HepG2 (cell line): Measurements from ENCODE around the gene BRAT1. TPM values are rescaled to one million over a fixed set of nuclear protein-coding genes. Genes with fewer than 3 reads are reported as not detected.

Source experiments
- ELF3 ChIP-seq: IDR thresholded peaks from 2 replicates; pipeline ENCODE4 v1.6.1; 2016; ENCODE audit warnings: missing genetic modification reagents, missing compliant biosample characterization
- ETV5 ChIP-seq: IDR thresholded peaks from 2 replicates; pipeline ENCODE4 v1.6.1; 2018; ENCODE audit warnings: missing biosample characterization, missing genetic modification reagents, inconsistent platforms, borderline replicate concordance
- FOXA3 ChIP-seq: IDR thresholded peaks from 2 replicates; pipeline ENCODE4 v1.6.1; 2016; ENCODE audit warnings: missing genetic modification reagents, missing compliant biosample characterization
- FOXO1 ChIP-seq: sonication (generic); formaldehyde crosslinking; IDR thresholded peaks from 2 replicates; pipeline ENCODE4 v1.4.0; 2020; ENCODE audit warnings: missing genetic modification reagents
- FUBP1 ChIP-seq: sonication (generic); formaldehyde crosslinking; IDR thresholded peaks from 2 replicates; pipeline ENCODE4 v1.5.1; 2020; ENCODE audit warnings: missing genetic modification reagents, mild to moderate bottlenecking, borderline replicate concordance
- GATA4 ChIP-seq: sonication (generic); IDR thresholded peaks from 2 replicates; pipeline ENCODE4 v1.6.1; 2016; ENCODE audit warnings: antibody characterized with exemption, low read depth, borderline replicate concordance
- IKZF5 ChIP-seq: IDR thresholded peaks from 2 replicates; pipeline ENCODE4 v1.6.1; 2018; ENCODE audit warnings: missing genetic modification reagents, mild to moderate bottlenecking, missing compliant biosample characterization
- JDP2 ChIP-seq: sonication (generic); formaldehyde crosslinking; IDR thresholded peaks from 2 replicates; pipeline ENCODE4 v1.8.1; 2022; ENCODE audit warnings: missing genetic modification reagents, borderline replicate concordance
- MEIS2 ChIP-seq: sonication (generic); formaldehyde crosslinking; IDR thresholded peaks from 2 replicates; pipeline ENCODE4 v1.9.0; 2021; ENCODE audit warnings: mild to moderate bottlenecking, missing genetic modification reagents
- NCOA1 ChIP-seq: sonication (generic); formaldehyde crosslinking; IDR thresholded peaks from 2 replicates; pipeline ENCODE4 v1.9.0; 2021; ENCODE audit warnings: missing genetic modification reagents
- PHF21A ChIP-seq: sonication (generic); formaldehyde crosslinking; IDR thresholded peaks from 2 replicates; pipeline ENCODE4 v1.5.0; 2020; ENCODE audit warnings: mild to moderate bottlenecking, missing genetic modification reagents
- RARA ChIP-seq: IDR thresholded peaks from 2 replicates; pipeline ENCODE4 v1.6.1; 2016; ENCODE audit warnings: missing genetic modification reagents, missing compliant biosample characterization
- SNAPC2 ChIP-seq: sonication (generic); formaldehyde crosslinking; IDR thresholded peaks from 2 replicates; pipeline ENCODE4 v1.8.1; 2022; ENCODE audit warnings: mild to moderate bottlenecking, missing genetic modification reagents
- SP4 ChIP-seq: sonication (generic); formaldehyde crosslinking; IDR thresholded peaks from 2 replicates; pipeline ENCODE4 v1.8.1; 2023; ENCODE audit warnings: mild to moderate bottlenecking, missing genetic modification reagents
- SP5 ChIP-seq: IDR thresholded peaks from 2 replicates; pipeline ENCODE4 v1.6.1; 2016; ENCODE audit warnings: low read depth, borderline replicate concordance
- TCF12 ChIP-seq, 2 experiments: fragments of 450-650 bp in 1 of 2; sonication (generic) in 1 of 2; formaldehyde crosslinking in 1 of 2; IDR thresholded peaks; 2 replicates each; pipeline versions ENCODE4 v1.6.1 to v1.8.0; 2017 to 2022; ENCODE audit warnings: antibody characterized with exemption in 1 of 2, mild to moderate bottlenecking in 1 of 2, missing genetic modification reagents in 1 of 2, moderate library complexity in 1 of 2
- TFAP4 ChIP-seq: sonication (generic); IDR thresholded peaks from 2 replicates; pipeline ENCODE4 v1.6.1; 2016; ENCODE audit warnings: low read depth, borderline replicate concordance
- THRA ChIP-seq: sonication (generic); formaldehyde crosslinking; IDR thresholded peaks from 2 replicates; pipeline ENCODE4 v1.4.0; 2020; ENCODE audit warnings: missing genetic modification reagents, borderline replicate concordance
- TMF1 ChIP-seq: sonication (generic); formaldehyde crosslinking; IDR thresholded peaks from 2 replicates; pipeline ENCODE4 v1.8.1; 2022; ENCODE audit warnings: low read depth, missing genetic modification reagents
- ZNF232 ChIP-seq: sonication (generic); formaldehyde crosslinking; IDR thresholded peaks from 2 replicates; pipeline ENCODE4 v1.4.0; 2020; ENCODE audit warnings: missing genetic modification reagents, borderline replicate concordance
- ZNF382 ChIP-seq: sonication (generic); formaldehyde crosslinking; IDR thresholded peaks from 2 replicates; pipeline ENCODE4 v1.5.0; 2020; ENCODE audit warnings: missing genetic modification reagents, mild to moderate bottlenecking, borderline replicate concordance
- ZNF431 ChIP-seq: sonication (generic); formaldehyde crosslinking; IDR thresholded peaks from 2 replicates; pipeline ENCODE4 v1.9.0; 2022; ENCODE audit warnings: missing genetic modification reagents, low read depth, mild to moderate bottlenecking, borderline replicate concordance
- ZNF629 ChIP-seq: sonication (generic); formaldehyde crosslinking; conservative IDR thresholded peaks from 2 replicates; pipeline ENCODE4 v1.5.0; 2020; ENCODE audit warnings: missing genetic modification reagents
- polyA plus RNA-seq, 8 experiments: library from polyadenylated mRNA; depleted of rRNA in 3 of 8; stranded (reverse) in 7 of 8; unstranded in 1 of 8; fragments of >200 nt; fragmentation: Illumina TruSeq in 4 of 8; extraction: Trizol in 4 of 8; gene quantifications; 2 replicates each; pipeline versions ENCODE4 v1.2.1 to v1.2.3, GENCODE V29; 2011 to 2016; ENCODE audit warnings: low read depth in 4 of 8, missing spikeins in 1 of 8, mixed read lengths in 1 of 8; ENCODE audit not compliant: insufficient read depth in 1 of 8
- total RNA-seq, 5 experiments: library from RNA; depleted of rRNA; stranded (reverse); fragments of >200 nt; fragmentation: Illumina TruSeq; extraction: Trizol; gene quantifications; 2 replicates each; pipeline ENCODE4 v1.2.3, GENCODE V29; 2016; ENCODE audit warnings: low read depth in 1 of 5

BRAT1 gene
- total and polyA plus RNA-seq, 2 of the 13 experiments (the other 11 are each of a cell fraction or from before 2014, with no cell fraction given), result 10.2 to 20.3 TPM

GRCh38 chr7:2510909-2511768, 44.2 kb downstream of the BRAT1 start (continued):
- TF ChIP-seq ZNF431 (CRISPR knock-in tag), result no peak
- TF ChIP-seq GATA4, result peak; percentile 64; the same call in 1 of the 2 replicates
- 0 out of 2 replicates have a peak, but pooled peaks have one; percentile 18 for TF ChIP-seq ZNF629 (CRISPR knock-in tag)
- TF ChIP-seq ETV5 (CRISPR knock-in tag), result peak; percentile 99
- peak; percentile 90 for TF ChIP-seq FOXO1
- peak; percentile 26; the same call in 1 of the 2 replicates for TF ChIP-seq MEIS2
- peak; percentile 64; the same call in 1 of the 2 replicates for TF ChIP-seq FUBP1
- TF ChIP-seq SP5 (CRISPR knock-in tag), result peak; percentile 97
- TF ChIP-seq ZNF232, result 0 out of 2 replicates have a peak, but pooled peaks have one; percentile 7
- TF ChIP-seq THRA (CRISPR knock-in tag), result peak; percentile 65; the same call in 1 of the 2 replicates
- TF ChIP-seq PHF21A (CRISPR knock-in tag), result peak; percentile 58
- peak; percentile 76 for TF ChIP-seq RARA
- TF ChIP-seq TFAP4, result peak; percentile 84
- TF ChIP-seq FOXA3 (CRISPR knock-in tag), result peak; percentile 93
- TF ChIP-seq ZNF382 (CRISPR knock-in tag), result no peak
- TF ChIP-seq NCOA1 (CRISPR knock-in tag), result 0 out of 2 replicates have a peak, but pooled peaks have one; percentile 41
- TF ChIP-seq TMF1, result no peak
- 0 out of 2 replicates have a peak, but pooled peaks have one; percentile 41 for TF ChIP-seq SNAPC2 (CRISPR knock-in tag)
- 0 out of 2 replicates have a peak, but pooled peaks have one; percentile 28 for TF ChIP-seq IKZF5 (CRISPR knock-in tag)
- peak; percentile 71; the same call in 1 of the 2 replicates for TF ChIP-seq SP4 (CRISPR knock-in tag)
- peak; percentile 85 for TF ChIP-seq ELF3 (CRISPR knock-in tag)
- TF ChIP-seq TCF12 (IDR thresholded peaks at IDR 0.05), result no peak
- TF ChIP-seq TCF12 (CRISPR knock-in tag; IDR thresholded peaks at IDR 0.05), result peak; percentile 95
- no peak for TF ChIP-seq JDP2 (CRISPR knock-in tag)
